Measurements from ENCODE around the gene SIDT2. TPM values are rescaled to one million over a fixed set of nuclear protein-coding genes. Genes with fewer than 3 reads are reported as not detected.

SIDT2 gene
- total and polyA plus RNA-seq, 2 of the 4 experiments (the other 2 are of a cell fraction) = 7.3 to 30.3 TPM

DNA sequence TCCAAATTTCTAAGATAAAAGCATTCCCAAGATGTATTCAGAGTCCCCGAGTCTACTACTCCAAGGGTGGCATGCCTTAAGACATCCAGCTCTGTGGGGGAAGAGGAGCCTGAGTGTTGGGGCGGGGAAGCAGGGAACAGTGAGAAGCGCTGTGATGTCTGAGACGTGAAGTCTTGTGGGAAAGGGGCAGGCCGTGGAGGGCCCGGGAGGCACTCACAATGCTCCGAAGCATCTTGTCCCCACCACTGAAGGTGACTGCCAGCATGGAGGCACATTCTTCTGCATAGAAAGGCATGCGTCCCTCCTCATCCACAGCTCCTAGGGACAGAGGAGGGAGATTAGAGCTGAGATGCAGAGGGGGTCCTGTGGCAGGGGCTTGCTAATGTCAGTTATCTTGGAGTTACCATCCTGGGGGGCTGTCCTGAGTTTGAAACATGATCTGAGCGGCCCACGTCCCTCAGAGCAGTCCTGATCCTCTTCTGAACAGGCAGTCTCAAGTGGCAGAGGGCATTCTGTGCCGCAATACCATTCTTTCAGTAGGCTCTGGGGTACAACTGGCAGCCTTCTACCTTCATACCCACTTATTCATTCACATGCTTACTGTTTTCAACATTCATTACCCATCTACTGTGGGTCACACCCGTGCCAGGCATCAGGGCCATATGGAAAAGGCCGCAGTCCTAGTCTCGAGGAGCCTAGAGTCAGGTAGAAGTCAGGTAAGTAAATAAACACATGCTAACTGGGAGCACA is 44.6 kb downstream of the SIDT2 start:
- Histone ChIP-seq H3K27ac (ENCODE audit: insufficient read depth, low read length) (peak overlapping the region; percentile 13; the same call in 1 of the 2 replicates), H4K20me1 (ENCODE audit: insufficient read depth, low read length) (no peaks in the 10 kb centered on the region), H3K4ac (ENCODE audit: low read depth, low read length) (no peak overlapping the region), H3K36me3 (ENCODE audit: control insufficient read depth, insufficient read depth, low read length) (peaks cover 54% of the 10 kb centered on the region), H3K18ac (ENCODE audit: low read depth, low read length) (no peak overlapping the region), H3K4me3 (ENCODE audit: insufficient read depth, low read depth, low read length) (no peak overlapping the region), H4K91ac (ENCODE audit: insufficient read depth, low read depth, low read length) (no peak overlapping the region), H2BK5ac (ENCODE audit: low read depth, low read length, poor library complexity, severe bottlenecking) (peak overlapping the region; percentile 22), H3K9me3 (ENCODE audit: control insufficient read depth, insufficient read depth, low read length) (no peaks in the 10 kb centered on the region), H4K8ac (ENCODE audit: low read depth in 2 of 2, low read length in 2 of 2) (peak overlapping the region in 1 of 2 experiments; percentile 14; a peak in 1 of 4 replicates), H2AFZ (replicated peaks; ENCODE audit: low read length, poor library complexity) (no peak overlapping the region), H3K79me1 (ENCODE audit: low read depth in 1 of 2, low read length in 2 of 2) (peaks cover 13 to 50% of the 10 kb centered on the region in 2 experiments; a peak in 3 of 4 replicates), H3K9me1 (ENCODE audit: insufficient read depth, low read length) (peaks cover 21% of the 10 kb centered on the region), H2BK15ac (ENCODE audit: low read depth, low read length) (no peak overlapping the region), H2AK5ac (ENCODE audit: low read depth, low read length) (peak overlapping the region; percentile 80; the same call in 1 of the 2 replicates), H3K4me1 (ENCODE audit: control insufficient read depth, insufficient read depth, low read length) (peaks cover 26% of the 10 kb centered on the region), H4K5ac (ENCODE audit: low read depth, low read length) (no peak overlapping the region), H3K56ac (ENCODE audit: extremely low read depth, insufficient read depth, low read length) (no peak overlapping the region), H2BK20ac (ENCODE audit: low read depth, low read length) (no peak overlapping the region), H2BK120ac (ENCODE audit: low read depth, low read length) (no peak overlapping the region), H3K9ac (ENCODE audit: low read depth, low read length) (no peak overlapping the region), H3K14ac (replicated peaks; ENCODE audit: low read depth, low read length) (no peak overlapping the region), H3K4me2 (ENCODE audit: low read depth, low read length) (no peak overlapping the region), H3K23ac (ENCODE audit: low read depth, low read length) (no peak overlapping the region), H3K27me3 (ENCODE audit: control insufficient read depth, insufficient read depth, low read length) (no peaks in the 10 kb centered on the region), H2AK9ac (replicated peaks; ENCODE audit: low read depth, low read length, poor library complexity) (no peak overlapping the region)
- ChIA-PET POLR2A (ENCODE audit: unreplicated experiment) (interaction anchor here (1.6 kb wide), 1 partner anchor 20 kb away, joined by 6 read pairs; no protein-coding TSS in a partner anchor), CTCF (no interaction called here)
- WGBS, 2 experiments (ENCODE audit: extremely low coverage in 2 of 2, insufficient read length in 1 of 2) = 96% methylated on average over 7 of the region's 14 CpGs; no CpG with 5 or more reads in 1 of the 2 experiments
- in situ Hi-C loops (cut with MboI; ENCODE audit: low sequenced_read_pairs) (loop anchor here (10.0 kb wide), 1 partner anchor 348 kb away; no protein-coding TSS in a partner anchor), dilution Hi-C loops (cut with HindIII; ENCODE audit: low sequenced_read_pairs, unreplicated experiment) (no loop called here), intact Hi-C loops (cut with micrococcal nuclease) (loop anchor here (10.0 kb wide), 1 partner anchor 368 kb away; no protein-coding TSS in a partner anchor)
- DNase-seq (no peak), ATAC-seq (ENCODE audit: low read depth) (no peak)
- no TSS peak for BruUV-seq (replicated peaks)
- TF ChIP-seq MAFK (IDR thresholded peaks at IDR 0.05; ENCODE audit: low read depth, low read length) (no peak), MAZ (IDR thresholded peaks at IDR 0.05; ENCODE audit: borderline replicate concordance, low read depth, low read length) (no peak), NFE2L2 (IDR thresholded peaks at IDR 0.05; ENCODE audit: low read depth, low read length) (no peak), CEBPB (IDR thresholded peaks at IDR 0.05; ENCODE audit: low read depth, low read length) (no peak), MXI1 (IDR thresholded peaks at IDR 0.05; ENCODE audit: borderline replicate concordance, low read depth, low read length) (no peak), RFX5 (IDR thresholded peaks at IDR 0.05; ENCODE audit: low read depth, low read length) (no peak), RAD21 (IDR thresholded peaks at IDR 0.05; ENCODE audit: low read length) (no peak), FOS (IDR thresholded peaks at IDR 0.05; ENCODE audit: low read depth, low read length) (no peak), CHD1 (IDR thresholded peaks at IDR 0.05; ENCODE audit: low read depth, low read length) (no peak), RCOR1 (IDR thresholded peaks at IDR 0.05; ENCODE audit: insufficient replicate concordance, low read length) (no peak), SMC3 (IDR thresholded peaks at IDR 0.05; ENCODE audit: low read depth, low read length) (no peak), POLR2A (IDR thresholded peaks at IDR 0.05; ENCODE audit: low read depth, low read length) (no peak)
- TF ChIP-seq, protein P1, sequence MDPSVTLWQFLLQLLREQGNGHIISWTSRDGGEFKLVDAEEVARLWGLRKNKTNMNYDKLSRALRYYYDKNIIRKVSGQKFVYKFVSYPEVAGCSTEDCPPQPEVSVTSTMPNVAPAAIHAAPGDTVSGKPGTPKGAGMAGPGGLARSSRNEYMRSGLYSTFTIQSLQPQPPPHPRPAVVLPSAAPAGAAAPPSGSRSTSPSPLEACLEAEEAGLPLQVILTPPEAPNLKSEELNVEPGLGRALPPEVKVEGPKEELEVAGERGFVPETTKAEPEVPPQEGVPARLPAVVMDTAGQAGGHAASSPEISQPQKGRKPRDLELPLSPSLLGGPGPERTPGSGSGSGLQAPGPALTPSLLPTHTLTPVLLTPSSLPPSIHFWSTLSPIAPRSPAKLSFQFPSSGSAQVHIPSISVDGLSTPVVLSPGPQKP (IDR thresholded peaks at IDR 0.05; ENCODE audit: borderline replicate concordance, low read depth, low read length) = no peak
- TF ChIP-seq, protein P2, sequence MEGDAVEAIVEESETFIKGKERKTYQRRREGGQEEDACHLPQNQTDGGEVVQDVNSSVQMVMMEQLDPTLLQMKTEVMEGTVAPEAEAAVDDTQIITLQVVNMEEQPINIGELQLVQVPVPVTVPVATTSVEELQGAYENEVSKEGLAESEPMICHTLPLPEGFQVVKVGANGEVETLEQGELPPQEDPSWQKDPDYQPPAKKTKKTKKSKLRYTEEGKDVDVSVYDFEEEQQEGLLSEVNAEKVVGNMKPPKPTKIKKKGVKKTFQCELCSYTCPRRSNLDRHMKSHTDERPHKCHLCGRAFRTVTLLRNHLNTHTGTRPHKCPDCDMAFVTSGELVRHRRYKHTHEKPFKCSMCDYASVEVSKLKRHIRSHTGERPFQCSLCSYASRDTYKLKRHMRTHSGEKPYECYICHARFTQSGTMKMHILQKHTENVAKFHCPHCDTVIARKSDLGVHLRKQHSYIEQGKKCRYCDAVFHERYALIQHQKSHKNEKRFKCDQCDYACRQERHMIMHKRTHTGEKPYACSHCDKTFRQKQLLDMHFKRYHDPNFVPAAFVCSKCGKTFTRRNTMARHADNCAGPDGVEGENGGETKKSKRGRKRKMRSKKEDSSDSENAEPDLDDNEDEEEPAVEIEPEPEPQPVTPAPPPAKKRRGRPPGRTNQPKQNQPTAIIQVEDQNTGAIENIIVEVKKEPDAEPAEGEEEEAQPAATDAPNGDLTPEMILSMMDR (conservative IDR thresholded peaks at IDR 0.05; ENCODE audit: low read depth, low read length) = no peak
- TF ChIP-seq, protein P3, sequence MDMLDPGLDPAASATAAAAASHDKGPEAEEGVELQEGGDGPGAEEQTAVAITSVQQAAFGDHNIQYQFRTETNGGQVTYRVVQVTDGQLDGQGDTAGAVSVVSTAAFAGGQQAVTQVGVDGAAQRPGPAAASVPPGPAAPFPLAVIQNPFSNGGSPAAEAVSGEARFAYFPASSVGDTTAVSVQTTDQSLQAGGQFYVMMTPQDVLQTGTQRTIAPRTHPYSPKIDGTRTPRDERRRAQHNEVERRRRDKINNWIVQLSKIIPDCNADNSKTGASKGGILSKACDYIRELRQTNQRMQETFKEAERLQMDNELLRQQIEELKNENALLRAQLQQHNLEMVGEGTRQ (IDR thresholded peaks at IDR 0.05; ENCODE audit: low read depth, low read length) = no peak
